B cell (primary cell): Measurements from ENCODE around the gene FKBP15.

ENCODE experiments used
- CTCF ChIP-seq: fragments of 200-600 bp; IDR thresholded peaks from one replicate; pipeline ENCODE4 v1.8.0; 2022; ENCODE audit warnings: antibody characterized with exemption, mild to moderate bottlenecking
- EZH2 ChIP-seq: IDR thresholded peaks from 2 replicates; pipeline ENCODE4 v1.6.1; 2012; ENCODE audit warnings: borderline replicate concordance, low read depth, mild to moderate bottlenecking, moderate library complexity, low read length; ENCODE audit not compliant: insufficient read depth, poor library complexity, severe bottlenecking

DNA sequence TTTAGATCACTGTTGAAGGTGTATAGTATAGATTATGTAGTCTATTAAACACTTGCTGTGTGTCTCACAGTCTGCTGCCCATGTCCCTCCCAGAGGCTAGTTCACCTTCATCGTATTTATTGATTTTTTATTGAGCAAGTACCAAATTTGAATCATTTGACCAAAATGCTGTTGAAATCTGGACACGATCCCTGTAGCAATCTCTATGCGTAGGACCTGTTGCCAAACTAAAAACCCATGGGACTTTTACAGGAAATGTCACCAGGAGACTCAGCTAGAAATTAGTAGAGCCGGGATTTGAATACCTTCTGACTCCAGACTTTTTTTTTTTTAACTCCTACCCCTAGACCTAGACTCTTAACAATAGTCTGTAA lies 17.8 kb upstream of the FKBP15 start:
- no peak for TF ChIP-seq CTCF
- no peak for TF ChIP-seq EZH2
